PC-3 (cell line): ENCODE measurements around the gene EDC3. TPM values are rescaled to one million over a fixed set of nuclear protein-coding genes. Genes with fewer than 3 reads are reported as not detected.
A peak's percentile ranks its signal among the peaks of the same experiment; 100 is the strongest.

Source experiments
- ATAC-seq: fragments of 200-7000 bp; cut with Tn5 transposase; 2 replicates; pipeline ENCODE4 v1.9.1; 2020; ENCODE audit warnings: mild to moderate bottlenecking, moderate library complexity
- BruUV-seq: library from RNA; stranded (reverse); fragments of 400-500 nt; replicated peaks from 2 replicates; lab custom pipeline; 2021; lab: Mats Ljungman, UMichigan
- CTCF ChIA-PET: fragments of 300-600 bp; sonication (Branson Sonifier 250); formaldehyde crosslinking; loops from one replicate; lab custom pipeline; 2022; ENCODE audit warnings: antibody characterized with exemption; lab: Charles Lee
- POLR2A ChIA-PET: fragments of 300-600 bp; sonication (Branson Sonifier 250); formaldehyde crosslinking; loops from one replicate; lab custom pipeline; 2022; ENCODE audit warnings: antibody characterized with exemption; ENCODE audit not compliant: unreplicated experiment; lab: Charles Lee
- DNase-seq: peaks from one replicate; pipeline ENCODE4 v3.0.0-alpha.2; 2015
- H2AFZ ChIP-seq: fragments of 300-600 bp; sonication (generic); 2 replicates; pipeline ENCODE4 v1.6.0; 2016; ENCODE audit warnings: antibody characterized with exemption, low read length
- H3F3A ChIP-seq: fragments of 300-600 bp; sonication (generic); one replicate; pipeline ENCODE4 v1.6.0; 2017; ENCODE audit warnings: antibody characterized with exemption, low read length, control low read depth, mild to moderate bottlenecking; ENCODE audit not compliant: unreplicated experiment
- H3K27ac ChIP-seq: fragments of 300-600 bp; sonication (generic); 2 replicates; pipeline ENCODE4 v1.5.1; 2016; ENCODE audit warnings: mild to moderate bottlenecking, low read length
- H3K27me3 ChIP-seq: fragments of 300-600 bp; sonication (generic); 2 replicates; pipeline ENCODE4 v1.6.1; 2016; ENCODE audit warnings: low read length, mixed read lengths
- H3K36me3 ChIP-seq: fragments of 300-600 bp; sonication (generic); 2 replicates; pipeline ENCODE4 v1.6.1; 2016; ENCODE audit warnings: low read depth, mixed run types, low read length, mixed read lengths
- H3K4me1 ChIP-seq: fragments of 300-600 bp; sonication (generic); 2 replicates; pipeline ENCODE4 v1.5.1; 2016; ENCODE audit warnings: low read length; ENCODE audit not compliant: insufficient read depth
- H3K4me2 ChIP-seq: fragments of 300-600 bp; sonication (generic); 2 replicates; pipeline ENCODE4 v1.6.0; 2016; ENCODE audit warnings: low read length
- H3K4me3 ChIP-seq: fragments of 300-600 bp; sonication (generic); 2 replicates; pipeline ENCODE4 v1.5.1; 2016; ENCODE audit warnings: mild to moderate bottlenecking, low read length, mixed read lengths
- H3K79me2 ChIP-seq: fragments of 300-600 bp; sonication (generic); 2 replicates; pipeline ENCODE4 v1.6.1; 2017; ENCODE audit warnings: low read length, mixed read lengths
- H3K9ac ChIP-seq: fragments of 300-600 bp; sonication (generic); 2 replicates; pipeline ENCODE4 v1.6.0; 2016; ENCODE audit warnings: mild to moderate bottlenecking, low read length
- H3K9me2 ChIP-seq: fragments of 300-600 bp; sonication (generic); replicated peaks from 2 replicates; pipeline ENCODE4 v1.6.1; 2016; ENCODE audit warnings: mixed run types, low read length, mixed read lengths
- H3K9me3 ChIP-seq: fragments of 300-600 bp; sonication (generic); 2 replicates; pipeline ENCODE4 v1.6.1; 2016; ENCODE audit warnings: low read length, mixed read lengths
- H4K20me1 ChIP-seq: fragments of 300-600 bp; sonication (generic); 2 replicates; pipeline ENCODE4 v1.6.1; 2016; ENCODE audit warnings: low read length, mixed read lengths
- EZH2 ChIP-seq: fragments of 300-600 bp; sonication (generic); IDR thresholded peaks from one replicate; pipeline ENCODE4 v1.6.1; 2017; ENCODE audit warnings: antibody characterized with exemption, mild to moderate bottlenecking, low read length; ENCODE audit not compliant: unreplicated experiment
- EZH2phosphoT487 ChIP-seq: fragments of 300-600 bp; sonication (generic); IDR thresholded peaks from 2 replicates; pipeline ENCODE4 v1.6.1; 2018; ENCODE audit warnings: mild to moderate bottlenecking, antibody characterized with exemption, low read length, borderline replicate concordance
- intact Hi-C: fragments of 100-400 bp; cut with micrococcal nuclease; formaldehyde crosslinking; loops from 2 replicates; pipeline ENCODE4 v1.9.0; 2023
- total RNA-seq: library from RNA; depleted of rRNA; stranded (reverse); fragments of >200 nt; gene quantifications from 2 replicates; pipeline ENCODE4 v1.2.3, GENCODE V29; 2014
- TF ChIP-seq, protein P1 (sequence below): fragments of 300-600 bp; sonication (generic); conservative IDR thresholded peaks from 2 replicates; pipeline ENCODE4 v1.5.1; 2017; ENCODE audit warnings: antibody characterized with exemption, low read depth, mild to moderate bottlenecking, low read length

The EDC3 gene
- total RNA-seq, 1 experiment from 2014 or later, result 9.9 TPM

DNA sequence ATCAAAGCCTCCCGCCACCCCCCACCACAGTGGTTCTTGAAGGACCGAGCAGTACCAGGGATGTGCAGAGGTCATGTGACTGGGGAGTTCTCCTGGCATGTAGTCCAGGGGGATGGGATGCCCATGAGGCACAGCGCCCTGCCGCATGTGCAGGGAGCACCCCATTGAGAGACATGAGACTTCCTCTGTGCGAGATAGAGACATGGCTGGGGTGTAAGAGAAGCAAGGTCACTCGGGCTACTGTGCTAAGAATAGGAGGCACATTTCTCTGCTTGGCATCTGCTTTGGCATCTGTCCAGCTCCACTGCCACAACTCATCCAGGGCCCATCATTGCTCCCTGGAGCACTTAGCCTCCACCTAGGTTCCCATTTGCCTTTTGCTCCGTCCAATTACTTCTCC lies 31.9 kb upstream of the EDC3 start:
- H3K27me3 ChIP-seq, result no peaks in the 10 kb centered on the region
- TF ChIP-seq, protein P1, sequence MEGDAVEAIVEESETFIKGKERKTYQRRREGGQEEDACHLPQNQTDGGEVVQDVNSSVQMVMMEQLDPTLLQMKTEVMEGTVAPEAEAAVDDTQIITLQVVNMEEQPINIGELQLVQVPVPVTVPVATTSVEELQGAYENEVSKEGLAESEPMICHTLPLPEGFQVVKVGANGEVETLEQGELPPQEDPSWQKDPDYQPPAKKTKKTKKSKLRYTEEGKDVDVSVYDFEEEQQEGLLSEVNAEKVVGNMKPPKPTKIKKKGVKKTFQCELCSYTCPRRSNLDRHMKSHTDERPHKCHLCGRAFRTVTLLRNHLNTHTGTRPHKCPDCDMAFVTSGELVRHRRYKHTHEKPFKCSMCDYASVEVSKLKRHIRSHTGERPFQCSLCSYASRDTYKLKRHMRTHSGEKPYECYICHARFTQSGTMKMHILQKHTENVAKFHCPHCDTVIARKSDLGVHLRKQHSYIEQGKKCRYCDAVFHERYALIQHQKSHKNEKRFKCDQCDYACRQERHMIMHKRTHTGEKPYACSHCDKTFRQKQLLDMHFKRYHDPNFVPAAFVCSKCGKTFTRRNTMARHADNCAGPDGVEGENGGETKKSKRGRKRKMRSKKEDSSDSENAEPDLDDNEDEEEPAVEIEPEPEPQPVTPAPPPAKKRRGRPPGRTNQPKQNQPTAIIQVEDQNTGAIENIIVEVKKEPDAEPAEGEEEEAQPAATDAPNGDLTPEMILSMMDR, result no peak
- TF ChIP-seq EZH2phosphoT487 (no peak), EZH2 (no peak)
- ATAC-seq (no peak), DNase-seq (no peak)
- no peak overlapping the region for H3K9ac ChIP-seq
- no peak overlapping the region for H2AFZ ChIP-seq
- H3K4me1 ChIP-seq, result peaks cover 8% of the 10 kb centered on the region; the same call in 1 of the 2 replicates
- H3K79me2 ChIP-seq, result no peaks in the 10 kb centered on the region
- H3K9me3 ChIP-seq, result no peaks in the 10 kb centered on the region
- intact Hi-C loops, result no loop called here
- H3K36me3 ChIP-seq, result no peaks in the 10 kb centered on the region
- H3K4me3 ChIP-seq, result no peak overlapping the region
- H3F3A ChIP-seq, result no peaks in the 10 kb centered on the region
- ChIA-PET POLR2A (no interaction called here), CTCF (no interaction called here)
- H3K27ac ChIP-seq, result no peak overlapping the region
- H3K9me2 ChIP-seq, result no peaks in the 10 kb centered on the region
- H3K4me2 ChIP-seq, result no peak overlapping the region
- no peaks in the 10 kb centered on the region for H4K20me1 ChIP-seq
- BruUV-seq, result no TSS peak

- intact Hi-C loops, result no loop called here
- TF ChIP-seq EZH2 (no peak), EZH2phosphoT487 (no peak)
- TF ChIP-seq, protein P1, result no peak
- BruUV-seq, result no TSS peak
- H3K4me1 ChIP-seq, result peaks cover 8% of the 10 kb centered on the region; the same call in 1 of the 2 replicates
- no peaks in the 10 kb centered on the region for H3K9me3 ChIP-seq
- H3F3A ChIP-seq, result no peaks in the 10 kb centered on the region
- no peaks in the 10 kb centered on the region for H3K27me3 ChIP-seq
- H3K79me2 ChIP-seq, result no peaks in the 10 kb centered on the region
- H3K27ac ChIP-seq, result no peak overlapping the region; the same call in 1 of the 2 replicates
- ATAC-seq (no peak), DNase-seq (no peak)
- CTCF ChIA-PET, result no interaction called here
- no peaks in the 10 kb centered on the region for H4K20me1 ChIP-seq
- peak overlapping the region; percentile 94 for H3K4me2 ChIP-seq
- peak overlapping the region; percentile 81 for H2AFZ ChIP-seq
- peak overlapping the region; percentile 71 for H3K4me3 ChIP-seq
- POLR2A ChIA-PET, result no interaction called here
- peak overlapping the region; percentile 79; the same call in 1 of the 2 replicates for H3K9ac ChIP-seq
- H3K9me2 ChIP-seq, result no peaks in the 10 kb centered on the region
- no peaks in the 10 kb centered on the region for H3K36me3 ChIP-seq
Observed at GRCh38 chr15:74726774-74727164, 30.9 kb upstream of the EDC3 start.
